K562 (cell line): Measurements from ENCODE around the gene MALAT1. TPM values are rescaled to one million over a fixed set of nuclear protein-coding genes. Genes with fewer than 3 reads are reported as not detected.

Experiments used
- ATF6 ChIP-seq: sonication (generic); formaldehyde crosslinking; IDR thresholded peaks from 2 replicates; pipeline ENCODE4 v1.4.0; 2020; ENCODE audit warnings: mild to moderate bottlenecking, missing genetic modification reagents
- BRD9 ChIP-seq: fragments of 450-650 bp; IDR thresholded peaks from 2 replicates; pipeline ENCODE4 v1.6.1; 2018; ENCODE audit warnings: low read depth; ENCODE audit not compliant: partially characterized antibody
- HINFP ChIP-seq: fragments of 450-650 bp; conservative IDR thresholded peaks from 2 replicates; pipeline ENCODE4 v1.6.1; 2016; ENCODE audit warnings: missing genetic modification characterization, low read depth, mild to moderate bottlenecking, control low read depth, missing compliant biosample characterization
- JUN ChIP-seq, 2 experiments: sonication (generic) in 1 of 2; formaldehyde crosslinking in 1 of 2; IDR thresholded peaks; 2 replicates each; pipeline versions ENCODE4 v1.6.1 to v1.8.0; 2012 to 2022; ENCODE audit warnings: borderline replicate concordance in 2 of 2, mild to moderate bottlenecking in 2 of 2, improper control_type of control experiment in 1 of 2, low read depth in 1 of 2, low read length in 1 of 2, missing genetic modification reagents in 1 of 2
- JUND ChIP-seq, 2 experiments: IDR thresholded peaks; 2 replicates in 1 of 2; 3 replicates in 1 of 2; pipeline ENCODE4 v1.6.1; 2011; ENCODE audit warnings: borderline replicate concordance in 2 of 2, low read depth in 2 of 2, low read length in 2 of 2, improper control_type of control experiment in 1 of 2, missing biosample characterization in 1 of 2, missing genetic modification characterization in 1 of 2, missing genetic modification reagents in 1 of 2
- MAZ ChIP-seq, 2 experiments: fragments of 450-650 bp in 1 of 2; sonication (generic) in 1 of 2; formaldehyde crosslinking; IDR thresholded peaks in 1 of 2; conservative IDR thresholded peaks in 1 of 2; 2 replicates each; pipeline versions ENCODE4 v1.4.0 to v1.5.0; 2020; ENCODE audit warnings: mild to moderate bottlenecking in 1 of 2, missing genetic modification reagents in 1 of 2
- NBN ChIP-seq: fragments of 450-650 bp; IDR thresholded peaks from 2 replicates; pipeline ENCODE4 v1.6.1; 2016; ENCODE audit warnings: low read depth, mild to moderate bottlenecking
- NRF1 ChIP-seq, 2 experiments: fragments of 450-650 bp; IDR thresholded peaks in 1 of 2; conservative IDR thresholded peaks in 1 of 2; 2 replicates each; pipeline ENCODE4 v1.6.1; 2014; ENCODE audit warnings: mild to moderate bottlenecking in 2 of 2
- RCOR1 ChIP-seq, 2 experiments: IDR thresholded peaks; 2 replicates each; pipeline ENCODE4 v1.6.1; 2012; ENCODE audit warnings: low read depth in 2 of 2, low read length in 2 of 2, borderline replicate concordance in 1 of 2, improper control_type of control experiment in 1 of 2
- ZBTB1 ChIP-seq: sonication (generic); formaldehyde crosslinking; IDR thresholded peaks from 2 replicates; pipeline ENCODE4 v1.8.1; 2023; ENCODE audit warnings: missing genetic modification reagents, low read depth, mild to moderate bottlenecking, borderline replicate concordance
- ZNF23 ChIP-seq: fragments of 250-450 bp; sonication (Bioruptor Pico); IDR thresholded peaks from 2 replicates; pipeline ENCODE4 v1.4.0; 2020; ENCODE audit warnings: mild to moderate bottlenecking
- ZNF384 ChIP-seq: IDR thresholded peaks from 2 replicates; pipeline ENCODE4 v1.6.1; 2012; ENCODE audit warnings: low read depth, low read length, improper control_type of control experiment
- polyA plus RNA-seq, 8 experiments: library from polyadenylated mRNA; depleted of rRNA in 4 of 8; stranded (reverse) in 5 of 8; unstranded in 3 of 8; fragments of >200 nt; fragmentation: Nextera tagmentation in 2 of 8; fragmentation: Illumina TruSeq in 1 of 8; extraction: Ambion mirVana in 2 of 8; extraction: Trizol in 1 of 8; gene quantifications; 2 replicates each; pipeline versions ENCODE4 v1.2.1 to v1.2.3, GENCODE V29; 2011 to 2014; ENCODE audit warnings: inconsistent platforms in 1 of 8, missing spikeins in 1 of 8
- small RNA-seq: library from RNA; depleted of rRNA; stranded (forward); fragments of <200 nt; gene quantifications from one replicate; pipeline ENCODE3, GENCODE V24; 2014
- total RNA-seq, 7 experiments: library from RNA; depleted of rRNA in 6 of 7; stranded (reverse); fragments of >200 nt in 6 of 7; fragmentation: Illumina TruSeq in 2 of 7; extraction: Trizol in 2 of 7; gene quantifications; 2 replicates each; pipeline versions ENCODE4 v1.2.1 to v1.2.3, GENCODE V29; 2011 to 2021; ENCODE audit warnings: low replicate concordance in 1 of 7

MALAT1 gene
- total and polyA plus RNA-seq, 9 of the 15 experiments (the other 6 are each of a cell fraction or from before 2014, with no cell fraction given) = 363 to 8,715 (median 2,351) TPM

GRCh38 chr11:65555693-65556231 is 56.9 kb downstream of the MALAT1 start (continued):
- TF ChIP-seq JUND (IDR thresholded peaks at IDR 0.05; ENCODE audit: borderline replicate concordance, low read depth, low read length) (peak; percentile 26; the same call in 1 of the 2 replicates), JUND (tag; IDR thresholded peaks at IDR 0.05; ENCODE audit: borderline replicate concordance, low read depth, low read length) (no peak), ATF6 (CRISPR knock-in tag) (no peak), MAZ (CRISPR knock-in tag; conservative IDR thresholded peaks at IDR 0.05 in 1 of 2, IDR thresholded peaks at IDR 0.05 in 1 of 2) (no peak), JUN (IDR thresholded peaks at IDR 0.05; ENCODE audit: borderline replicate concordance, low read depth, low read length) (no peak), JUN (CRISPR knock-in tag; IDR thresholded peaks at IDR 0.05; ENCODE audit: borderline replicate concordance) (no peak), NRF1 (conservative IDR thresholded peaks at IDR 0.05 in 1 of 2, IDR thresholded peaks at IDR 0.05 in 1 of 2) (no peak), ZNF23 (CRISPR knock-in tag) (no peak), NBN (no peak), BRD9 (no peak), RCOR1 (IDR thresholded peaks at IDR 0.05; ENCODE audit: borderline replicate concordance in 1 of 2, low read depth in 2 of 2, low read length in 2 of 2) (no peak), HINFP (tag) (no peak), ZNF384 (no peak), ZBTB1 (CRISPR knock-in tag) (no peak)

Small RNA genes within 50 kb of the gene (small RNA-seq; reads per million reads assigned to genes)
- gene RF01684 = not detected

Other genes with a start within 250 kb of the MALAT1 start
Only the 7 nearest of the 19 such genes appear.
- 15.2 and 20.1 TPM in 2 replicates for gene NEAT1, start 76.2 kb upstream of the MALAT1 start, total RNA-seq (2014; rRNA removed)
- gene NEAT1, start 76.2 kb upstream of the MALAT1 start, total RNA-seq (2014; rRNA removed; fragmentation: Illumina TruSeq; extraction: Trizol) = 62.8 and 76.9 TPM in 2 replicates
- gene NEAT1, start 76.2 kb upstream of the MALAT1 start, total RNA-seq (2015; rRNA removed; fragmentation: Illumina TruSeq; extraction: Trizol) = 26.3 and 31.5 TPM in 2 replicates
- gene NEAT1, start 76.2 kb upstream of the MALAT1 start, total RNA-seq (2021) = 129 and 208 TPM in 2 replicates
- gene NEAT1, start 76.2 kb upstream of the MALAT1 start, polyA plus RNA-seq (2011; rRNA removed) = 56.2 and 171 TPM in 2 replicates
- 137 and 146 TPM in 2 replicates for gene NEAT1, start 76.2 kb upstream of the MALAT1 start, polyA plus RNA-seq (2014; fragmentation: Illumina TruSeq; extraction: Trizol)
- gene NEAT1, start 76.2 kb upstream of the MALAT1 start, polyA plus RNA-seq (2014; fragmentation: Nextera tagmentation; extraction: Ambion mirVana) = 10 to 100 TPM; 22.8 to 30.1 TPM
- 382 and 389 TPM in 2 replicates for gene NEAT1, start 76.2 kb upstream of the MALAT1 start, polyA plus RNA-seq (2014; rRNA removed)
- 145 and 156 TPM in 2 replicates for gene SCYL1, start 26.0 kb downstream of the MALAT1 start, total RNA-seq (2014; rRNA removed)
- gene SCYL1, start 26.0 kb downstream of the MALAT1 start, total RNA-seq (2014; rRNA removed; fragmentation: Illumina TruSeq; extraction: Trizol) = 14.2 and 20.2 TPM in 2 replicates
- gene SCYL1, start 26.0 kb downstream of the MALAT1 start, total RNA-seq (2015; rRNA removed; fragmentation: Illumina TruSeq; extraction: Trizol) = 57.6 and 59.0 TPM in 2 replicates
- gene SCYL1, start 26.0 kb downstream of the MALAT1 start, total RNA-seq (2021) = 113 and 115 TPM in 2 replicates
- 55.0 and 79.2 TPM in 2 replicates for gene SCYL1, start 26.0 kb downstream of the MALAT1 start, polyA plus RNA-seq (2011; rRNA removed)
- 76.1 and 81.3 TPM in 2 replicates for gene SCYL1, start 26.0 kb downstream of the MALAT1 start, polyA plus RNA-seq (2014; fragmentation: Illumina TruSeq; extraction: Trizol)
- gene SCYL1, start 26.0 kb downstream of the MALAT1 start, polyA plus RNA-seq (2014; fragmentation: Nextera tagmentation; extraction: Ambion mirVana) = 1 to 10 TPM; 1.9 to 4.7 TPM
- 96.0 and 104 TPM in 2 replicates for gene SCYL1, start 26.0 kb downstream of the MALAT1 start, polyA plus RNA-seq (2014; rRNA removed)
- 15.0 and 19.3 TPM in 2 replicates for gene LTBP3, start 59.3 kb downstream of the MALAT1 start, total RNA-seq (2014; rRNA removed)
- 1.3 and 1.7 TPM in 2 replicates for gene LTBP3, start 59.3 kb downstream of the MALAT1 start, total RNA-seq (2014; rRNA removed; fragmentation: Illumina TruSeq; extraction: Trizol)
- gene LTBP3, start 59.3 kb downstream of the MALAT1 start, total RNA-seq (2015; rRNA removed; fragmentation: Illumina TruSeq; extraction: Trizol) = 3.8 and 4.4 TPM in 2 replicates
- 17.1 and 18.8 TPM in 2 replicates for gene LTBP3, start 59.3 kb downstream of the MALAT1 start, total RNA-seq (2021)
- 7.4 and 17.0 TPM in 2 replicates for gene LTBP3, start 59.3 kb downstream of the MALAT1 start, polyA plus RNA-seq (2011; rRNA removed)
- gene LTBP3, start 59.3 kb downstream of the MALAT1 start, polyA plus RNA-seq (2014; fragmentation: Illumina TruSeq; extraction: Trizol) = 4.8 and 6.9 TPM in 2 replicates
- under 1 TPM; 0.06 to 0.14 TPM for gene LTBP3, start 59.3 kb downstream of the MALAT1 start, polyA plus RNA-seq (2014; fragmentation: Nextera tagmentation; extraction: Ambion mirVana)
- 14.6 and 20.5 TPM in 2 replicates for gene LTBP3, start 59.3 kb downstream of the MALAT1 start, polyA plus RNA-seq (2014; rRNA removed)
- gene ZNRD2, start 71.4 kb downstream of the MALAT1 start, total RNA-seq (2014; rRNA removed) = 129 and 153 TPM in 2 replicates
- 8.5 and 13.4 TPM in 2 replicates for gene ZNRD2, start 71.4 kb downstream of the MALAT1 start, total RNA-seq (2014; rRNA removed; fragmentation: Illumina TruSeq; extraction: Trizol)
- gene ZNRD2, start 71.4 kb downstream of the MALAT1 start, total RNA-seq (2015; rRNA removed; fragmentation: Illumina TruSeq; extraction: Trizol) = 60.4 and 61.8 TPM in 2 replicates
- gene ZNRD2, start 71.4 kb downstream of the MALAT1 start, total RNA-seq (2021) = 106 and 114 TPM in 2 replicates
- 40.4 and 51.9 TPM in 2 replicates for gene ZNRD2, start 71.4 kb downstream of the MALAT1 start, polyA plus RNA-seq (2011; rRNA removed)
- gene ZNRD2, start 71.4 kb downstream of the MALAT1 start, polyA plus RNA-seq (2014; fragmentation: Illumina TruSeq; extraction: Trizol) = 16.6 and 77.3 TPM in 2 replicates
- 10 to 100 TPM; 35.6 to 66.3 TPM for gene ZNRD2, start 71.4 kb downstream of the MALAT1 start, polyA plus RNA-seq (2014; fragmentation: Nextera tagmentation; extraction: Ambion mirVana)
- gene ZNRD2, start 71.4 kb downstream of the MALAT1 start, polyA plus RNA-seq (2014; rRNA removed) = 123 and 130 TPM in 2 replicates
- gene FAM89B, start 73.5 kb downstream of the MALAT1 start, total RNA-seq (2014; rRNA removed) = 26.1 and 36.0 TPM in 2 replicates
- gene FAM89B, start 73.5 kb downstream of the MALAT1 start, total RNA-seq (2014; rRNA removed; fragmentation: Illumina TruSeq; extraction: Trizol) = 3.2 and 4.2 TPM in 2 replicates
- gene FAM89B, start 73.5 kb downstream of the MALAT1 start, total RNA-seq (2015; rRNA removed; fragmentation: Illumina TruSeq; extraction: Trizol) = 12.3 and 12.6 TPM in 2 replicates
- 24.2 and 26.9 TPM in 2 replicates for gene FAM89B, start 73.5 kb downstream of the MALAT1 start, total RNA-seq (2021)
- gene FAM89B, start 73.5 kb downstream of the MALAT1 start, polyA plus RNA-seq (2011; rRNA removed) = 9.7 and 12.3 TPM in 2 replicates
- 11.9 and 21.9 TPM in 2 replicates for gene FAM89B, start 73.5 kb downstream of the MALAT1 start, polyA plus RNA-seq (2014; fragmentation: Illumina TruSeq; extraction: Trizol)
- gene FAM89B, start 73.5 kb downstream of the MALAT1 start, polyA plus RNA-seq (2014; fragmentation: Nextera tagmentation; extraction: Ambion mirVana) = under 1 TPM; 0.32 to 0.83 TPM
- gene FAM89B, start 73.5 kb downstream of the MALAT1 start, polyA plus RNA-seq (2014; rRNA removed) = 27.6 and 33.4 TPM in 2 replicates
- gene EHBP1L1, start 77.0 kb downstream of the MALAT1 start, total RNA-seq (2014; rRNA removed) = 80.6 and 98.7 TPM in 2 replicates
- 24.2 and 28.8 TPM in 2 replicates for gene EHBP1L1, start 77.0 kb downstream of the MALAT1 start, total RNA-seq (2014; rRNA removed; fragmentation: Illumina TruSeq; extraction: Trizol)
- 26.3 and 29.2 TPM in 2 replicates for gene EHBP1L1, start 77.0 kb downstream of the MALAT1 start, total RNA-seq (2015; rRNA removed; fragmentation: Illumina TruSeq; extraction: Trizol)
- 60.9 and 87.1 TPM in 2 replicates for gene EHBP1L1, start 77.0 kb downstream of the MALAT1 start, total RNA-seq (2021)
- 19.2 and 29.8 TPM in 2 replicates for gene EHBP1L1, start 77.0 kb downstream of the MALAT1 start, polyA plus RNA-seq (2011; rRNA removed)
- gene EHBP1L1, start 77.0 kb downstream of the MALAT1 start, polyA plus RNA-seq (2014; fragmentation: Illumina TruSeq; extraction: Trizol) = 36.9 and 50.9 TPM in 2 replicates
- gene EHBP1L1, start 77.0 kb downstream of the MALAT1 start, polyA plus RNA-seq (2014; fragmentation: Nextera tagmentation; extraction: Ambion mirVana) = under 1 TPM; 0.03 to 0.38 TPM
- gene EHBP1L1, start 77.0 kb downstream of the MALAT1 start, polyA plus RNA-seq (2014; rRNA removed) = 56.4 and 61.3 TPM in 2 replicates
- not detected in 2 replicates for gene KCNK7, start 96.8 kb downstream of the MALAT1 start, total RNA-seq (2014; rRNA removed)
- gene KCNK7, start 96.8 kb downstream of the MALAT1 start, total RNA-seq (2014; rRNA removed; fragmentation: Illumina TruSeq; extraction: Trizol) = not detected in 2 replicates
- not detected in 2 replicates for gene KCNK7, start 96.8 kb downstream of the MALAT1 start, total RNA-seq (2015; rRNA removed; fragmentation: Illumina TruSeq; extraction: Trizol)
- 0.40 TPM in 1 of 2 replicates, not detected in the other for gene KCNK7, start 96.8 kb downstream of the MALAT1 start, total RNA-seq (2021)
- not detected in 2 replicates for gene KCNK7, start 96.8 kb downstream of the MALAT1 start, polyA plus RNA-seq (2011; rRNA removed)
- gene KCNK7, start 96.8 kb downstream of the MALAT1 start, polyA plus RNA-seq (2014; fragmentation: Illumina TruSeq; extraction: Trizol) = not detected in 2 replicates
- not detected for gene KCNK7, start 96.8 kb downstream of the MALAT1 start, polyA plus RNA-seq (2014; fragmentation: Nextera tagmentation; extraction: Ambion mirVana)
- gene KCNK7, start 96.8 kb downstream of the MALAT1 start, polyA plus RNA-seq (2014; rRNA removed) = 0.07 TPM in 1 of 2 replicates, not detected in the other